Mammary epithelial cell (primary cell): ENCODE data around the gene SPTLC2.

Source experiments
- CTCF ChIP-seq, 2 donors: IDR thresholded peaks in 1 of 2; conservative IDR thresholded peaks in 1 of 2; 2 replicates each; pipeline ENCODE4 v1.5.1; 2011 to 2012; ENCODE audit warnings: inconsistent platforms in 2 of 2, low read length in 2 of 2, mild to moderate bottlenecking in 2 of 2, control low read depth in 1 of 2, low read depth in 1 of 2; ENCODE audit not compliant: insufficient read depth in 1 of 2; ENCODE audit errors: extremely low read depth in 1 of 2
- EZH2 ChIP-seq: IDR thresholded peaks from 2 replicates; pipeline ENCODE4 v1.6.1; 2012; ENCODE audit warnings: low read length, inconsistent platforms, borderline replicate concordance

GRCh38 chr14:77657280-77657679 lies 40.8 kb upstream of the SPTLC2 start:
- no peak for TF ChIP-seq CTCF (conservative IDR thresholded peaks at IDR 0.05 in 1 of 2, IDR thresholded peaks at IDR 0.05 in 1 of 2; ENCODE audit: extremely low read depth in 1 of 2, insufficient read depth in 1 of 2, low read depth in 1 of 2, low read length in 2 of 2)
- no peak for TF ChIP-seq EZH2
